Common myeloid progenitor, CD34-positive (primary cell): ENCODE data around the gene RASGRP3.

Experiments
- CTCF ChIA-PET: fragments of 350-600 bp; sonication (Branson Sonifier 250); formaldehyde crosslinking; loops from one replicate; lab custom pipeline; 2021; ENCODE audit warnings: antibody characterized with exemption; lab: Charles Lee
- POLR2A ChIA-PET: fragments of 350-600 bp; sonication (Branson Sonifier 250); formaldehyde crosslinking; loops from one replicate; lab custom pipeline; 2021; ENCODE audit warnings: antibody characterized with exemption; lab: Charles Lee
- DNase-seq, 3 donors: peaks; one replicate each; pipeline versions ENCODE4 v3.0.0 to v3.0.0-alpha.2; 2013
- H3K27ac ChIP-seq, 2 experiments: 1 replicate in 1 of 2; 2 replicates in 1 of 2; pipeline ENCODE4 v1.7.0; 2013; ENCODE audit warnings: inconsistent platforms in 2 of 2, low read length in 2 of 2, mild to moderate bottlenecking in 2 of 2, low read depth in 1 of 2, moderate library complexity in 1 of 2; ENCODE audit not compliant: severe bottlenecking in 2 of 2, insufficient read depth in 1 of 2, poor library complexity in 1 of 2
- H3K27me3 ChIP-seq, 5 experiments: replicated peaks in 2 of 5; 1 replicate in 3 of 5; 2 replicates in 2 of 5; pipeline versions ENCODE4 v1.6.1 to v1.7.0; 2013; ENCODE audit warnings: low read length in 4 of 5, mild to moderate bottlenecking in 2 of 5, moderate library complexity in 2 of 5, inconsistent platforms in 1 of 5; ENCODE audit not compliant: insufficient read depth in 5 of 5, control insufficient read depth in 4 of 5
- H3K36me3 ChIP-seq, 4 experiments: 1 replicate in 2 of 4; 2 replicates in 2 of 4; pipeline versions ENCODE4 v1.6.1 to v1.7.0; 2013; ENCODE audit warnings: low read length in 3 of 4, control low read depth in 1 of 4, mild to moderate bottlenecking in 1 of 4; ENCODE audit not compliant: control insufficient read depth in 4 of 4, insufficient read depth in 4 of 4
- H3K4me1 ChIP-seq, 4 experiments: 1 replicate in 3 of 4; 2 replicates in 1 of 4; pipeline versions ENCODE4 v1.6.1 to v1.7.1; 2013; ENCODE audit warnings: low read length in 3 of 4, mild to moderate bottlenecking in 3 of 4, control low read depth in 1 of 4, inconsistent platforms in 1 of 4, moderate library complexity in 1 of 4; ENCODE audit not compliant: control insufficient read depth in 4 of 4, insufficient read depth in 4 of 4; ENCODE audit errors: control extremely low read depth in 1 of 4
- H3K4me3 ChIP-seq, 7 experiments: 1 replicate in 4 of 7; 2 replicates in 3 of 7; pipeline versions ENCODE4 v1.5.1 to v1.7.0; 2013; ENCODE audit warnings: mild to moderate bottlenecking in 7 of 7, low read length in 6 of 7, moderate library complexity in 6 of 7, inconsistent platforms in 2 of 7, low read depth in 2 of 7, control low read depth in 1 of 7; ENCODE audit not compliant: insufficient read depth in 4 of 7, control insufficient read depth in 1 of 7; ENCODE audit errors: extremely low read depth in 1 of 7
- H3K9me3 ChIP-seq, 5 experiments: 1 replicate in 4 of 5; 2 replicates in 1 of 5; pipeline versions ENCODE4 v1.6.1 to v1.7.1; 2013; ENCODE audit warnings: low read length in 4 of 5, mild to moderate bottlenecking in 2 of 5, inconsistent platforms in 1 of 5, low read depth in 1 of 5, moderate library complexity in 1 of 5; ENCODE audit not compliant: control insufficient read depth in 4 of 5, insufficient read depth in 2 of 5; ENCODE audit errors: control extremely low read depth in 1 of 5
- WGBS: methylation state at CpG from one replicate; pipeline ENCODE4 v1.1.5; 2013; ENCODE audit not compliant: insufficient coverage; 5-methylcytosine and 5-hydroxymethylcytosine counted together

RASGRP3 gene

DNA sequence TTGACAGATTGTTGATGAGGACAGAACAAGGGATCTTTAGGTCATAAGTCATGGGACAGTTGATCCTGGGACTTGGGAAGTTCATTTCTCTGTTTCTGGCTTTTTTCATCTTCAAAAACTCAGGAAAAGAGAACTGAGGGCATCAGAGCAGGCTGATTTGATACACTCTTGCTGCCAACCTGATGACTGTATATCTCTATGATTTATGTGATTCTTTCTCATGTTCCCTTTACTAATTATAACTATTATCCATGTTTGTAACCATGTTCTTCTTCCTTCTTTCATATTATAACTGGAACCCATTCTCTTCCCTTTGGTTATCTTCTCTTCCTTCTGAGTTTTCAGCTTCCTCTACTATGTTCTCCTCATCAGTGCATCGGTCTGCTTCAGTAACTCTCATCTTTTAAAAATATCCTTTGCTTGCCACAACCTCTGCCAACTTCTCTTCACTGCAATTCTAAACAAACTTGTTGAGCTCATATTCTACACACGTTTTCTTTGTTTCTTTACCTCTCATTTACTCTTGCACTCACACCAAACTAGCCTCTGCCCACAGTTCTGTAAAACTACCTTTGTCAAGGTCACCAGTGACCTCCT is 13.5 kb downstream of the RASGRP3 start:
- peak in 1 of 3 donors; percentile 42 for DNase-seq
- POLR2A ChIA-PET = interaction anchor here (0.9 kb wide), 1 partner anchor 13 kb away, joined by 4 read pairs; the partner anchor contains the start of gene RASGRP3
- 0% methylated on average over 2 of the region's 2 CpGs for WGBS

GRCh38 chr2:33491441-33492084 is 15.1 kb downstream of the RASGRP3 start:
- DNase-seq = peak in 2 of 3 donors; percentile 56 to 73
- WGBS = 67% methylated on average over 3 of the region's 4 CpGs
- peaks cover 11 to 54% (median 41%) of the 10 kb centered on the region in 4 experiments for H3K4me1 ChIP-seq
- CTCF ChIA-PET = interaction anchor here (1.7 kb wide), 2 partner anchors 11 to 15 kb away, joined by 5 to 8 read pairs; partner anchors contain the start of gene RASGRP3
- H3K36me3 ChIP-seq = no peaks in the 10 kb centered on the region
- H3K27me3 ChIP-seq = no peaks in the 10 kb centered on the region
- H3K27ac ChIP-seq = no peak overlapping the region
- POLR2A ChIA-PET = interaction anchor here (0.6 kb wide), 1 partner anchor 56 kb away, joined by 5 read pairs; no protein-coding TSS in a partner anchor
- peaks cover 0 to 4% (median 0%) of the 10 kb centered on the region in 5 experiments for H3K9me3 ChIP-seq
- no peak overlapping the region for H3K4me3 ChIP-seq

More for the DNA sequence above, 13.5 kb downstream of the RASGRP3 start:
- no peaks in the 10 kb centered on the region for H3K36me3 ChIP-seq
- H3K27ac ChIP-seq = no peak overlapping the region
- H3K27me3 ChIP-seq = no peaks in the 10 kb centered on the region
- H3K4me1 ChIP-seq = peaks cover 3 to 38% (median 25%) of the 10 kb centered on the region in 4 experiments
- CTCF ChIA-PET = interaction anchor here (1.6 to 1.7 kb wide), 3 partner anchors 9 to 48 kb away, joined by 4 to 8 read pairs (median 5); partner anchors contain the start of gene RASGRP3
- H3K4me3 ChIP-seq = peak overlapping the region in 1 of 7 experiments; percentile 13
- H3K9me3 ChIP-seq = peaks cover 0 to 6% (median 2%) of the 10 kb centered on the region in 5 experiments

- 99% methylated on average over 6 of the region's 6 CpGs for WGBS
- Histone ChIP-seq H3K27me3 (no peaks in the 10 kb centered on the region), H3K4me3 (no peak overlapping the region), H3K36me3 (no peaks in the 10 kb centered on the region), H3K27ac (no peak overlapping the region), H3K9me3 (no peaks in the 10 kb centered on the region), H3K4me1 (peaks cover 16 to 62% (median 49%) of the 10 kb centered on the region in 4 experiments)
- ChIA-PET CTCF (interaction anchor here (1.0 to 3.2 kb wide), 6 partner anchors 13 to 91 kb away, joined by 3 to 10 read pairs (median 4); partner anchors contain the start of gene RASGRP3), POLR2A (no interaction called here)
- DNase-seq = peak in 2 of 3 donors; percentile 48 to 54
These were observed 16.1 kb downstream of the RASGRP3 start for GRCh38 chr2:33492399-33493134.

DNA sequence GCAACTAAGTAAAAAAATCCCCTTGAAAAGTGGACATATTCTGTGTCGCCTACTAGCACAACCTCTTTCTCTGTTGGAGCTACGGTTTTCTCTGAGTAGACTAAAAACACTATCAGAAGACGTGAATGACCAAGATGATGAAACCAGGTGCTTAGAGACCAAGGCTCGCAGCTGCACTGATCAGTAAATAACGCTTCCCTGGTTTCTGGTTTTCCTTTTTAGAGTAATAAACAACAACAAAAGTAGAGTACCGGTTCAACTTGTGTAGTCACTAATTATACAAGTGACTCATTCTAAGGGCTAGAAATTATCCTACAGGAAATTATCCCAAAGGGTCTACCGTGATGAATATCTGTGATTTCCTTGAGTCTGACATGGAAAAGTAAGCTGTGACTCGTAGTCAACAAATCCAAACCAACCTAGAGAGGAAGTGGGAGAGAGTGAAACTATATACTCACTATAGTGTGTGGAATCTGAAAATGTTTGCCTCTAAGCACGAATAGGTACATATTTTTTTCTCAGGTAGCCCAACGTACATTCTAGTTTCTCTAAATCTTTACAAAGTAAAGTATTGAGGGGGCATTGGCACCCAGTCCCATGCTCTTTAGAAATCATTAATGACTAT is 17.8 kb downstream of the RASGRP3 start:
- no peak for DNase-seq
- no peak overlapping the region for H3K4me3 ChIP-seq
- WGBS = 97% methylated on average over 6 of the region's 10 CpGs
- H3K9me3 ChIP-seq = no peaks in the 10 kb centered on the region
- H3K27me3 ChIP-seq = no peaks in the 10 kb centered on the region
- POLR2A ChIA-PET = interaction anchor here (0.6 kb wide), 1 partner anchor 77 kb away, joined by 3 read pairs; no protein-coding TSS in a partner anchor
- H3K36me3 ChIP-seq = no peaks in the 10 kb centered on the region
- CTCF ChIA-PET = interaction anchor here (0.6 to 3.2 kb wide), 4 partner anchors 14 to 715 kb away, joined by 3 to 10 read pairs (median 5); partner anchors contain the start of gene RASGRP3
- H3K27ac ChIP-seq = no peak overlapping the region
- H3K4me1 ChIP-seq = peaks cover 26 to 78% (median 64%) of the 10 kb centered on the region in 4 experiments

DNA sequence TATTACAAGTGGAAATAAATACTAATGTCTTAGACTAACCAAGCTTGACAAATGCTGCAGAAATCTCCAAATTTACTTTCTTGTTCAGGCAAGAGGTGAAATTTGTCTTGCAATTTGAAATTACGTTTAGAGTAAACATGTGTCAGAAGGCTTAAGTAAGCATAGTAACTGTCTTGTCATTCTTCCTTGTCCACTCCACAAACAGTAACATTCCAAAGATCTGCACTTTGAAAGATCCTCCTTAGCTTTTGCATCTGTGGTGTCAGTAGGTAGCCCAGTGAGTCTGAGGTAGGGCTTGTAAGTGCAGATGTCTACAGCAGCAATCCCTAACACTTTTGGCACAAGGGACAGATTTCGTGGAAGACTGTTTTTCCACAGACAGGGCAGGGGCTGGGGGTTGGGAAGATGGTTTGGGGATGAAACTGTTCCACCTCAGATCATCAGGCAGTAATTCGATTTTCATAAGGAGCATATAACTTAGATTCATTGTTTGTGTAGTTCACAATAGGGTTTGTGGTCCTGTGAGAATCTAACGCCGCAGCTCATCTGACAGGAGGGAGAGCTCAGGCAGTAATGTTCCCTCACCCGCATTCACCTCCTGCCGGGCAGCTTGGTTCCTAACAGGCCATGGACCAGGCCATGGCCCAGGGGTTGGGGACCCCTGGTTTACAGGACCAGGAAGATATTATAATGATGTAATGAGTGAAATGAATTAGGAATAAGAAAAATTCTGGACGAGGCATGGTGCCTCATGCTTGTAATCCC is 18.6 kb downstream of the RASGRP3 start:
- 98% methylated on average over 7 of the region's 8 CpGs for WGBS
- Histone ChIP-seq H3K27ac (no peak overlapping the region), H3K36me3 (no peaks in the 10 kb centered on the region), H3K27me3 (no peaks in the 10 kb centered on the region), H3K9me3 (no peaks in the 10 kb centered on the region), H3K4me3 (no peak overlapping the region), H3K4me1 (peaks cover 28 to 77% (median 62%) of the 10 kb centered on the region in 4 experiments)
- CTCF ChIA-PET = interaction anchor here (0.6 to 3.2 kb wide), 3 partner anchors 15 to 716 kb away, joined by 3 to 10 read pairs (median 3); partner anchors contain the start of gene RASGRP3
- POLR2A ChIA-PET = no interaction called here
- no peak for DNase-seq

DNA sequence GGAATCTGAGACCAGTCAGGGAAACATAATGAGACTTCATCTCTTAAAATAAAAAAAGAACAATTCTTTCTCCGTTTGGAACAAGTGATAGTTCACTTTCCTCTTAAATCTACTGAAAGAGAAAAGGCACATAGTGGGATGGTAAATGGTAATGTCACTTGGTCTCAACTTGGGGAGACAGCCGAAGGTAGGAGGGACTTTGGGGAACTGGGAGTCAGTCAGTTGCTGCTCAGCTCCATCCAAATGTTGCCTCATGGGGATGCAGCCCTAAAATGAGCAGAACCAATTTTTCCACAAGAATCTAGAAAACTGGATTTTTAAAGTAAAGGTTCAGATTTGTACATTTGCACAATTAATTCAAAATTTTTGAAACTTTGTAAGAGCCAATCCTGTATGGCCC is 19.2 kb downstream of the RASGRP3 start:
- no peak for DNase-seq
- no peak overlapping the region for H3K27ac ChIP-seq
- no peaks in the 10 kb centered on the region for H3K27me3 ChIP-seq
- H3K4me1 ChIP-seq = peaks cover 28 to 75% (median 60%) of the 10 kb centered on the region in 4 experiments
- ChIA-PET POLR2A (no interaction called here), CTCF (interaction anchor here (5.6 kb wide), 1 partner anchor 19 kb away, joined by 24 read pairs; the partner anchor contains the start of gene RASGRP3)
- no peaks in the 10 kb centered on the region for H3K9me3 ChIP-seq
- no peaks in the 10 kb centered on the region for H3K36me3 ChIP-seq
- 80% methylated on average over 1 of the region's 2 CpGs for WGBS
- no peak overlapping the region for H3K4me3 ChIP-seq
